ENCODE data around the gene SLC7A14.

The SLC7A14 gene

DNA sequence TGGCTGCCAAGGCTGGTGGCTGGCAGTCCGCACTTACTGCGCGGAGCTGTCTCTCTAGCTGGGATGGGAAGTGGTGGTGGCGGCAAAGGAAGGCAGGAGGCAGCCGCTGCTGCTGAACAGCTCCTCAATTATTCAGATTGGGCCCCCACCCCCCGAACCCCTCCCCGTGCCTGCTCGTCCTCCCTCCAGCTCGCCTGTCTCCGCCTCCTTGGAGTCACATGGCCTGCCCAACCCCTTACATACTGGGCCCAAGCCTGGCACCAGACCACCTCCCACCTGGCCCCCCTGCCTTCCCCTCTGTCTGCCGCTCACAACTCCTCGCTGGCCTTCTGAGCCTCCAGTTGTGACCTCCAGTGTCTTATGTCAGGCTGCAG is at the start of gene SLC7A14:
SLC7A14 (minus strand) TSS at position 139 of the 374 bp plus-strand sequence. CDS start 59,139 bp downstream, outside the sequence.
- DNase-seq (ENCODE audit: low read depth in 2 of 2) = no peak

DNA sequence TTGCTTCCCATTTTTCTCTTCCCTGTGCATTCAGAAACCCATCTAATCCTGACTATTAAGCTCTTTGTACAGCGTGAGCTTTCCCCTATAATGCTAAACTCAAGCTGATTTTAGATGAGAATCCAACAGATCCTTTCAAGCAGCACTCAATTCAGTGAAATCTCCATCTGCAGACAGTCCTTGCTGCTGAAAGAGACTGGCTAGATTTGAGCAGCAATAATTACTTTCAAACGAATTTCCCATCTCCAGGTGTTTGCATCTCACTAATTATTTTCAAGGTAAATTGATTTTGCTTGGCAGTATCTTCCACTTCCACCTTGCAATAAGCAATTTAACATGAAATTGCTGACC is 49.5 kb upstream of the SLC7A14 start:
- DNase-seq (ENCODE audit: low read depth in 2 of 2) = no peak

DNA sequence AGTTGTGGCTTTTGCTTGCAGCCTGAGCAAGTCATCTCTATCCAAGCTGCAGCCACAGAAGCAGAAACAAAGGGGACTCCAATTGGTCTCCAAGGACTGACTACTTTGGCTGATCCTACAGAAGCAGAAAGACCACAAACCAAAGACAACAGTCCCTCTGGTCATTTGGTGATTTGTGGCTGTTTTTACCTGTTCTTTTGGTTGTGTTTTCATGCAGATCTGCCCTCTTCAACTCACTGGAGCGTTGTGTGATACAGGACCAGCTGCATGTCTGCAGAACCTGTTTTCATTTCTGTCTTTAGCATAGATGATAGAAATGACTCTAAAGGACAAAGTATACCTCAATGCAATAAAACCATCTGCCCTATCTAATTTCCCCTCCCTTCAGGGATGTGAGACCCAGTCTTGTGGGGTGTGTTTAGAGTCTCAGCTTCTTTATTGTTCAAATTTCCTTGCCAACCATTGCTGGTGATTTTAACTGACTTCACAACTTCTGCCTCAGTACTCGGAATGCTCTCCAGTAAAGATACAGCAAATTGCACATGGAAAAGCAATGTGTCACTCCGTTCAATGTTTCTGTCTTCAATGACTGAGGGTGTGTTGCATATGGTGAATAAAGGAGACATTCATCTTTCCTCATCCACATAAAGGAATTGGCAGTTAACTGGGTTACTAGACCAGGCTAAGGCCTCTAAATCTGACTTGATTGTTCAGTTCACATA is 48.9 kb upstream of the SLC7A14 start:
- DNase-seq (ENCODE audit: low read depth in 2 of 2) = no peak

DNA sequence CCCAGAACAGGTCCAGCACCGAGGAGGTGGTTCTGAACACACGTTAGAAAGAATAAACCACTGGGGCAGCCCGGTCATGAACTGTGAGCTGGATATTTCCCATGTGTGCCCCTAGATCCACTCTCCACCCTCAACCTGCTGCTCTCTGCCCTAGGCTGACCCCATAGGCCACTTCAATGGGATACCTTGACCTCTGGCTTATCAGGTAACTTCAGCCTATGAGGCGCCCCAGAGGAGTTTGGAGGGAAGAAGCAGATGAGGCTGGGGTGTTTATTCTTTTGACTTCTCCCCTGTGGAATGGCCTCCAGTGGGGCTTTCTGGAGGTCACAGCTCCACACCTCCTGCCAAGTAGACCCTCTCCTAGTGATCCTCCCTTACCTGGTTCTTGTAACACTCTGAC is 47.7 kb upstream of the SLC7A14 start:
- DNase-seq (ENCODE audit: low read depth in 2 of 2) = no peak

DNA sequence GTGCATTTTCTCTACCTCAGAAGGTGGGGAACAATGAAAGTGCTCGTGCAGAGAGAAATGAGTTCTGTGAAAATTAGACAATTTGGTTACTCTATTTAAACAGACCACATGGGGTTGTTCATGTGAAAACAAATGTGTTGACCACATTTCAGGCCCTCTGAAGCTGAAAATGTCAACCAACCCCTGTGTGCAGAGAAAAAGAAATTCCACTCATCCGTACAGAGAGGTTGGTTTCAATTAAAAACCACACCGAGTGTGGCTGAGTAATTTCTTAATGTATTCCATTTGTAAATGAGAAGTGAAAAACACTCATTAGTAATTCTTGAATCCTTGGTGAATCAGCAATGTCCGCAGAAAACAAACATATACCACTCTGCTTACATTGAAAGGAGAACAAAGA is 46.9 kb upstream of the SLC7A14 start:
- DNase-seq (ENCODE audit: low read depth in 2 of 2) = no peak

DNA sequence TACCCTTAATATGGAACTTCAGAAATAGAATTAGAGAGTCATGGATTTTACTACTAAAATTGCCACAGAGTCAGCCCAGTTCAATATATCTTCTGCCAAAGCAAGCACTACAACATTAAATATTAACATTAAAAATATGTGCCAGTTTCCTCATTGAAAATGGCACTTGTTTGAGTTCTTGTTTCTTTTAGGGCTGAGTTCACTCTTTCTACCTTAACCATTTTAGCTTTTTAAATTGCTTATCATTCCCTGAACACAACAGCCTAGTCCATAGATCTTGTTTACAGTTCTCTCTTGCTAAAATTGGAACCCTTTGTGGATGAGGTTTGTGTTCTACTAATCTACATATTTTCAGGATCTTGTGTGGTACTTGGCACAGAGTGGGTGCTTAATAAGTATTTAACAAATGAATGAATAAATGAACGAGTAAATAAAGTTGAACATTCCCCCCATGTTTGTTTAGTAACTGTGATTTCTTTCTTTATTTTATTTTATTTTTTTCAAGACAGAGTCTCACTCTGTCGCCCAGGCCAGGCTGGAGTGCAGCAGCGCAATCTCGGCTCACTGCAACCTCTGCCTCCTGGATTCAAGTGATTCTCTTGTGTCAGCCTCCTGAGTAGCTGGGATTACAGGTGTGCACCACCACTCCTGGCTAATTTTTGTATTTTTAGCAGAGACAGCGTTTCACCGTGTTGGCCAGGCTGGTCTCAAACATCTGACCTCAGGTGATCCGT is 46.0 kb upstream of the SLC7A14 start:
- DNase-seq (ENCODE audit: low read depth in 2 of 2) = no peak

DNA sequence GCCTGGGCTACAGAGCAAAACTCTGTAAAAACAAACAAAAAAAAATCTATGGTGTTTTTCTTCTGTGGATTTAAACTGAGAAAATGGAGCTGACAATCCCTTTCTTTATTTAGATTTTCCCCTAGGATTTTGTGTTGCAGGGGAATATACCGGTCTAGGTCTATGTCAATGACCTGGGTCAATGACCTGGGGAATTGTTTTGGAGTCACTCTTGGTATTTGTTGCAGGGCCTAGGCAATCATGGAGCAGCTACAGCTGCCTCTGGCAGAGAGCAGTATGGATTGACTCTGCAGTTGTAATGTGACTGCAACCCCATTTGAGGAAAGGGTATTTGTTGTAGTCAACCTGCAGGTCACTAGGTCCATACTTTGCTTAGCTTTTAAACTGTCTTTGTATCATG is 37.6 kb upstream of the SLC7A14 start:
- no peak for DNase-seq (ENCODE audit: low read depth in 2 of 2)

DNA sequence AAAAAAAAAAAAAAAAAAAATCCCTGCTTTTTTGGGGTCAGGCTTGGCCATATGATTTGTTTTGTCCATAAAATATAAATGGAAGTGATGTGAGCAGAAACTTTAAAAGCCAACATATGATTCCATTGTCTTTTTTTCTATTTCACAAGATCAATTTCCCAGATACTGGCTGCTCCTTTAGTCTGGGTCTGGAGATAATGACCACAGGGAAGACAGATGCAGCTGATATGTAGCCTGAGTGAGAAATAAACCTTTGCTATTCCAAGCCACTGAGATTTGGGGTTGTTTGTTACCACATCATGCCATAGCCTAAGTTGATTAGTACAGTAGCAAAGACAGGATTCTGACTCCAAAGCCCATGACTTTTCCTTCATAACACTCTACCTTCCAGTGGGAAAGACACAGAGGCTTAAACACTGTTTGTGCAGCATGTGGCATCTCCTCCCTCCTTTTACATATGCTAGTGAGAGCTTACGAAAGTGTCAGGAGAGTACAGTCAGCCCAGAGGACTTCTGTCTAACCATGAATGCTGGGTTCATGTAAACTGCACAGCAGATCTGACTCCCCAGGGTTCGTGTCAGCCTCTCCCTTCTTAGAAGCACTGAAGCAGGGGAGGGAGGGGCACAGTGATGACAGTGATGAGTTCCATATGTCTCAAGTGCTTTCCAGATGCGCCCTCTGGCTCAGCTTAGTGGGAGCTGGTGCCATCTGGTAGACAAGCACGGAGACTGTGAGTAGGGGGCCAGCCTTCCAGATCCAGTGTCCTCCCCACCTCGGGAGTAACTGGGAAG is 36.7 kb upstream of the SLC7A14 start:
- DNase-seq (ENCODE audit: low read depth in 2 of 2) = no peak

DNA sequence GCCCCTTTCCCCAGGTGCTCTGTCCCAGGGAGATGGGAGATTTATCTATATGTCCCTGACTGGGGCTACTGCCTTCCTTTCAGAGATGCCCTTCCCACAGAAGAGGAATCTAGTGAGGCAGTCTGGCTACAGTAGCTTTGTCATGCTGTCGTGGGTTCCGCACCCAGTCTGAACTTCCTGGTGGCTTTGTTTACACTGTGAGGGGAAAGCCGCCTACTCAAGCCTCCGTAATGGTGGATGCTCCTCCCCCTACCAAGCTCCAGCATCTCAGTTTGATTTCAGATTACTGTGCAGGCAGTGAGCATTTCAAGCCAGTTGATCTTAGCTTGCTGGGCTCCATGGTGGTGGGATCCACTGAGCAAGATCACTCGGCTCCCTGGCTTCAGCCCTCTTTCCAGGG is 35.4 kb upstream of the SLC7A14 start:
- DNase-seq (ENCODE audit: low read depth in 2 of 2) = no peak

DNA sequence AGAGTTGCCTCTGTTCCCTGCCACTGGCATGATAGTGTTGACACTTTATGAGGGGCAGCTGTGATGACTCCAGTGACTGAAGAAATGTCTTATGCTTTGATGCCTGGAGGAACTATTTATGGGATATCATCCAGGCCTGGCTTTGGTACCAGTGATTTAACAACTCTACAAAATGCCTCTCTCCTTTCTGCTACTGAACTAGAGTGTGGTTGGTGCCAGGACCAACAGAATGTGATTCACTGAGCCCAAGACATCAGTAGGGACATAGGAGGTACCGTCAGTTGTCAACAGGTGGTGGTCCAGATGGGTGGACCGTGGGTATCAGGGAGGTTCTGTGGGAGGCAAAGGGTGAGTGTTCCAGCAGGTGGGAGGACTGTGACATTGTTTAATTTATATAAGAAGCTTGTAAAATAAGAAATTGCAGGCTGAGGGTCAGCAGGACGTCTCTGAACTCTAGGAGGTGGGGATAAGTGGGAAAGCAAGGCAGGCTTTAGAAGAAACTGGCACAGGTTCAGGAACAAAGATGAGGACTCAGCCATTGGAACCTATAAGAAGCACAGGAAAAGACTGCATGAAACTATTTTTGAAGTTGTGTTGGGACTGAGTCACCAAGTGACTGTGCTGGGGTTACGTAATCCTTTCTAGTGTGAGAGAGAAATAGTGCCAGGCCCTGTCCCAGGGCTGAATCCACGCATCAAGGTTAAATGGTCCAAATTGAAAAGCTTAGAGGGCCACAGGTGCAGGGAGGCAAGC is 28.5 kb upstream of the SLC7A14 start:
- no peak for DNase-seq (ENCODE audit: low read depth in 2 of 2)

DNA sequence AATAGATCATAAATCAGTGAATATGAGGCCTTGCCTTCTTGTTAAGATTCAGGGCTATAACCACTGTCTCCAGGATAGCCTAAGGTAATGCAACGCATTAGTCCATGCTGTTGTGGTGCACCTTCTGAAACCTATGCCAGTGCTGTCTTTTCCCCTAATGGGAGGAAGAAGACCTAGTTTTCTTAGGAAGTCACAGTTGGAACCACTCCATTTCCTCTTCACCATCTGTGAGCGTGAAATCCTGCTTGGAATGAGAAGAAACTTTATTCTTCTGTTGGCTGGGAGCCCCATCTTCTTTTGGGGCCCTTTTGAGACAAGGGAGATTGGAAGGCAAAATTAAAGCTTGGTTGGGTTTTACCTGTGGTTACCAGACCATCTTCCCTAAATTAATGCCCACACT is 25.9 kb upstream of the SLC7A14 start:
- DNase-seq (ENCODE audit: low read depth in 2 of 2) = no peak

DNA sequence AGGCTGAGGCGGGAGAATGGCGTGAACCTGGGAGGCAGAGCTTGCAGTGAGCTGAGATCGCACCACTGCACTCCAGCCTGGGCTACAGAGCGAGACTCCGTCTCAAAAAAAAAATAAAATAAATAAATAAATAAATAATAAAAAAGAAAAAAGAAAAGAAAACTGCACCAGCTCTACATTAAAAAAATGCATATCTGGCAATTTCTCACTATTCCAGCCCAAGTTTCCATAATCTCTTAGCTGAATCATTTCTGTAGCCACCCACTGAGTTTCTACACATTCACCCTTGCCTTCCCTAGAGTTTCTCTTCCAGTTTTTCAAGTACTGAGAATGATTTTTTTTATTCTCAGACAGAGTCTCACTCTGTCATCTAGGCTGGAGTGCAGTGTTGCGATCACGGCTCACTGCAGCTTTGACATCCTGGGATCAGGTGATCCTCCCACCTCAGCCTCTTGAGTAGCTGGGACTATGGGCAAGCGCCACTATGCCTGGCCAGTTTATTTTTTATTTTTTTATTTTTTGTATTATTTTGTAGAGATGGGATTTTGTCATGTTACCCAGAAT is 24.5 kb upstream of the SLC7A14 start:
- no peak for DNase-seq (ENCODE audit: low read depth in 2 of 2)

DNA sequence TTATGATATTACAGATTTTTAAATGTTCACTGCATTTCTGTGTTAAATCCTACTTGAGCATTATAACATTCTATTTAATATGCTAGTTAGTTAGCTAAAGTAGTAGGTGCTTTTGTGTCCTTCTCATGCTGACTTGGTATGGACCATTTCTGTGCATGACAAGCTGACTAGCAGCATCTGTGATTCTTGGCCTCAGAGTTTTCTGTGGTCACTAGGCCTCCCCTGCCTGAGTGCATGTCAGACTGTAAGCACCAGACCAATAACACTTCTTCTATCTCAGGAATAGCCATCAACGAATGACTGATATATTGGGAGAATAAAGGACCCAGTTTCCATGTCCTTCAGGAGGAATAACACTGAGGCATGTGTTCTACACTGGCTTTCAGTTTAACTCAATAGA is 22.6 kb upstream of the SLC7A14 start:
- no peak for DNase-seq (ENCODE audit: low read depth in 2 of 2)

DNA sequence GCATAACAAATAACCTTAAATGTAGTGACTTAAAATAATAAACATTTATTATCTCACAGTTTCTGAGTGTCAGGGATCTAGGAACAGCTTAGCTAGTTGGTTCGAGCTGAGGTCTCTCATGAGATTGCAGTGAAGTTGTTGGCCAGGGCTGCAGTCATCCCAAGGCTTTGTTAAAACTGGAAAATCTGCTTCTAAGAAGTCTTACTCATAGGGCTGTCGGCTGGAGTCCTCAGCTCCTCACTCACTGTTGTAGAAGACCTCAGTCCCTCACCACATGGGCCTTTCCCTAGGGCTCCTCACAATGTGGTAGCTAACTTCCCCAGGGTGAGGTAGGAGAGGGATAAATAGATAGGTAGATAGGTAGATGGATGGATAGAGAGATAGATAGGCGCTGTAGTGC is 20.8 kb upstream of the SLC7A14 start:
- no peak for DNase-seq (ENCODE audit: low read depth in 2 of 2)

DNA sequence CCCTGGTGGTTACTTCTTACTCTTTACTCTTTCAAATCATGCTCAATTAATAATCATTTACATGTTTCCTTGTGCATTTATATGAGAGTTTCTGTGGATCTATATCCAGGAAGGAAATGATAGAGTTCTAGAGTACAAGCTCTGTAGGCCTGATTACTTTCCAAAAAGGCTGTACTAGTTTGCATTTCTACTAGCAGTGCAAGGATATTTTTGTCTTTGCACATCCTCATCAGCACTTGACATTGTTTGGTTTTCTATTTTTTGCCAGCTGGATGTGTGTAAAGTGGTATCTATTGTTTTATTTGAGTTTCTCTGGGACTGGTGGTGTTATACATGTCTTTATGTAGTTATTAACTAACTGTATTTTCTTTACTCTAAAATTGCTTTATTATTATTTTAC is 19.6 kb upstream of the SLC7A14 start:
- DNase-seq (ENCODE audit: low read depth in 2 of 2) = no peak

DNA sequence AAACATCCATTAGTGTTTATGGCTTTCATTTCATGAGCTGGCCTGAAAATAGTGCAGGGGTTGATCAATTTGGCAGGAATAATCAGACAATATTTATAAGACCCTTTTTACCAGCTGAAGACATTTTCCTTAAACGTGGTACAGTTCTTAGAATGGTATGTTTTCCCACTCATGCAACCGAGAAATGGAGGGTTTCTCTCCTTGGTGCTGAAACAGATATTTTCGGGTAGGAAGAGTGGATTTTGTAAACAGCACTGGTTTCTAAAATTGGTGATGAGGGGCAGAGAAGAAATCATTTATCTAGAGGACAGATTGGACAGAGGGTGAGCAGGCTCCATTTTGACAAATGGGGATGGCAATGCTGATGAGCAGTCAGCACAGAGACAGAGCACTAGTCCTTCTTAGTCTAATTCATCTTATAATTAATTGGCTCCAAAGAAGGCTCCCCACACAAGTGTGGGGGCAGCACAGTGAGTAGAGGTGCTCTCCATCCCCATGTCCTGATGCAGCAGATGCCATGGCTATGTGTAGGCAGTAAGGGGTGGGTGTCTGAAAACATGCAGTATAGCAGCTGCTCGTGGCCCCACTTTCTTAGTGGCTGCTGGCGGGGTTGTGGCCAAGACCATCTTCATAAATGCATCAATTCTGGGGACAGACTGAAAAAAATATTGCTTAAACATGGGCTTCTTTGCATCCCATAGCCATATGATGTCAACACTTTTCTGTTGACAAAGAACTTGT is 18.1 kb upstream of the SLC7A14 start:
- DNase-seq (ENCODE audit: low read depth in 2 of 2) = no peak

DNA sequence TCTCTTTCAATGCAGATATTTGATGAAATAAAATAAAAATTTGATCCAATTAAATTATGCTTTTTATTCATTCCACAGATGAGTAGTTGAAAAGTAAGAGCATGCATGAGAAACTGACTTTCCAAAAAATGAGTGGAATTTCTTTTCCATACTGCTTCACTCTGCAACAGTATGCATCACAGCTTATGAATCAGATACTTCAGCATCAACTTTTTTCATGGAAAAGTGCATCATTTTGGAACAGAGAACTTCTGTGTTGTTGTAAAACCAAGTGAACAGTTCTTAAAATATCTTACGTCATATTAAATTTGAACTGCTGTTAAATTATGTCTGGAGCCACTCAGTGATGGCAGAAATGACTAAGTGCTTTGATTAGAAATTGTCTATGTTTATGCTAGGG is 16.7 kb upstream of the SLC7A14 start:
- DNase-seq (ENCODE audit: low read depth in 2 of 2) = no peak

DNA sequence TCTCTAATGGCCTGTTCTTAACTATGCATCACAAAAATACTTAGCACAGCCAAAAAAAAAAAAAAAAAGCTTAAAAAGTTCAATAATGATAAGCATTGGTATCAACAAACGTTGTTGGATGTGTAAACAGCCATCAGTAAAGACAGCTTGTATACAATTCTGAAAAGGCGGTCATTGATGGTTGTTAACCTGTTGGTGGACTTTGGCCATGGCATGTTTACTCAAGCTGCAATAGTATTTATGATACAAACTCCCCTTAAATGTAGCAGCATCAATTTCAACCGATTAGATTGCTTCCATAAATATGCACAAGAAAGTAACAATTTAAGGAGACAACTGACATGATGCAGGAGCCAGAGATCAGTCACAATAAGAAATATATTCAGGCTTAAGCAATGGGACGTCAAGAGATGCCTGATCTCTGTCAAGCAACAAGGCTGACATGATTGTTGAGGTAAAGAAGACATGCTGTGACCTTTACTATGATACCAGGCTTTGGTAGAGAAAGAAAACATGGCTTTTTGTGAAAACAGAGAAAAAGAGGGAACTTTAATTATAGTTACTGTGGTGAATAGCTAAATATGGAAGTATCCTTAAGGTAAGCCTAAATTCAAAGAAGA is 14.2 kb upstream of the SLC7A14 start:
- DNase-seq (ENCODE audit: low read depth in 2 of 2) = no peak

DNA sequence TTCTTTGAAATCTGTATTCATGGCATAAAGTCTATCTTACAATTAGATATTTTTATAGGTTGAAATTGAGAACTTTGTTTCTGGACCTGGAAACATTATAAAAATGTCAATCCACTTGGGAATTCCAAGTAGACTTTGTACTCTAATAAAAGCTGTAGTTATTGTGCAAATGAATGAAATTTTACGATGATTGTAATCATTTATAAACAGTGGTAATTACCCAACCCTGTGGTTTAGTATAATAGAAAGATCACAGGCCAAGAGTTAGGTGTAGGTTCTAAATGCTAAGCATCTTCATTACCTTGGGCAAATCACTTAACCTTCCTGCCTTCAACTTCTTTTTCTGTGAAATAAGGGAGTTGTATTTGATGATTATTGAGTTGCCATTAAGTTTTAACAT is 13.2 kb upstream of the SLC7A14 start:
- DNase-seq (ENCODE audit: low read depth in 2 of 2) = no peak

DNA sequence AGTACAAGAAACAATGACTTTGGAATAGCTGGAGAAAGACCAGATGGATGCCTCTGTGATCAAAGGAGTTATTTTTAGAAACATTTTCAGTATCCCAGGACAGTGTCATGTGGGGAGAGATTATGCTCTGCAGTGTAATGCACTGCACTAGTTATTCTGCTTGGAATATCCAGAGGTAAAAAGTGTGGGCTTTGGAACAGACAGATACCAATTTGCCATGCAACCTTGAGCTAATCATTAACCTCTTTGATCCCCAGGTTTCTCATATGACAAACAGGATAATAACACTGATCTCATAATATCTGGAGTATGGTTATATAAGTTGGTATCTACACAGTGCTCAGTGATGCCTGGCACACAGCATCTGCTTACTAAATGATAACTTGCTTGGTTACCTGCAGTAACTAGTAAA is 12.2 kb upstream of the SLC7A14 start:
- no peak for DNase-seq (ENCODE audit: low read depth in 2 of 2)

DNA sequence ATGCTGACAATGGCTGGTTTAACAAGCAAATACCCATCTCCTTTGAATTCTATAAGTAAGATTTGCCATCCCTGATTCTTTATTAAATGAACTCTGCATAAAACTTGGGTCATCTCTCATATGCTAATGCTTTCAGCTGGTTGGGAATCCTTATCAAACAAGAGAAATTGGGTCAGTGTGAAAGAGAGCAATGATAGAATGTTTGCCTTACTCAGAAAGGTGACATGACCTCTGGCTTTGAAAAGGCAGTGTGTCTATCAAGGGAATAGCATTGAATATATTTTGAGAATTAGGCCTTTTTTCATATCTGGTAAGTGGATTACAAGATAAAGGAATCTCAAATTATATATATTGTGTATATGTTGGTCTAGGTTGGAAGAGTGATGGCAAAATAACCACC is 8.7 kb upstream of the SLC7A14 start:
- DNase-seq (ENCODE audit: low read depth in 2 of 2) = no peak

All from stimulated activated CD4-positive, alpha-beta T cell treated with anti-CD3 and anti-CD28 coated beads, Interleukin-12 subunit alpha, Interleukin-12 subunit beta, amount 100 ng/mL, for 24 hours (primary cell).